Heart right ventricle (tissue), 16 donors: Measurements from ENCODE around the gene CDH13. TPM values are rescaled to one million over a fixed set of nuclear protein-coding genes. Genes with fewer than 3 reads are reported as not detected.

Experiments
- ATAC-seq, 8 donors: fragments of 200-7000 bp; cut with Tn5 transposase; one replicate each; pipeline ENCODE4 v1.9.1; 2020; ENCODE audit warnings: mild to moderate bottlenecking in 8 of 8, moderate library complexity in 8 of 8, moderate number of reproducible peaks in 1 of 8
- DNase-seq, 2 donors: peaks; one replicate each; pipeline ENCODE4 v3.0.0-alpha.2; 2020
- H3K27ac ChIP-seq, 10 donors: fragments of 200-600 bp; sonication (generic) in 2 of 10; one replicate each; pipeline versions ENCODE4 v1.5.0 to v1.8.0; 2020 to 2022; ENCODE audit warnings: mild to moderate bottlenecking in 3 of 10
- H3K27me3 ChIP-seq, 7 donors: fragments of 200-600 bp; one replicate each; pipeline ENCODE4 v1.8.0; 2021 to 2022; ENCODE audit warnings: mild to moderate bottlenecking in 2 of 7
- H3K36me3 ChIP-seq, 9 donors: fragments of 200-600 bp; sonication (generic) in 1 of 9; one replicate each; pipeline versions ENCODE4 v1.5.0 to v1.8.0; 2020 to 2022; ENCODE audit warnings: mild to moderate bottlenecking in 2 of 9
- H3K4me1 ChIP-seq, 9 donors: fragments of 200-600 bp; sonication (generic) in 1 of 9; one replicate each; pipeline versions ENCODE4 v1.5.0 to v1.8.0; 2020 to 2022; ENCODE audit warnings: mild to moderate bottlenecking in 4 of 9
- H3K4me3 ChIP-seq, 10 donors: fragments of 200-600 bp; sonication (generic) in 2 of 10; one replicate each; pipeline versions ENCODE4 v1.5.0 to v1.8.0; 2020 to 2022; ENCODE audit warnings: mild to moderate bottlenecking in 7 of 10, moderate library complexity in 2 of 10
- H3K9me3 ChIP-seq, 11 donors: fragments of 200-600 bp in 10 of 11; sonication (generic) in 2 of 11; one replicate each; pipeline versions ENCODE4 v1.5.0 to v1.8.0; 2013 to 2022; ENCODE audit warnings: mild to moderate bottlenecking in 2 of 11, control low read depth in 1 of 11, moderate library complexity in 1 of 11
- WGBS, 2 donors: extraction: QIAGEN DNeasy Blood & Tissue Kit; methylation state at CpG; one replicate each; pipeline ENCODE4 v1.1.7; 2013; ENCODE audit warnings: inconsistent platforms in 1 of 2; 5-methylcytosine and 5-hydroxymethylcytosine counted together
- intact Hi-C, 10 donors: fragments of 100-400 bp; cut with DNase I; formaldehyde crosslinking; loops; one replicate each; pipeline versions ENCODE4 v1.11.1 to v1.14.2; 2022
- long read RNA-seq, 3 donors: library from polyadenylated mRNA; unstranded; transcript quantifications; one replicate each; pipeline ENCODE4 v2.0.0, GENCODE V29; 2020 to 2021
- polyA plus RNA-seq, 2 donors: library from polyadenylated mRNA; stranded (reverse); fragments of 200-250 nt; gene quantifications; one replicate each; pipeline ENCODE4 v1.2.3, GENCODE V29; 2013
- total RNA-seq, 10 donors: library from RNA; stranded (reverse); fragmentation: NEBNext Ultra II Directional in 3 of 10; extraction: Animal tissue kit (Norgen Biotek cat#: 25700) in 3 of 10; gene quantifications; one replicate each; pipeline versions ENCODE4 v1.2.1 to v1.2.4, GENCODE V29; 2021 to 2023
- TF ChIP-seq, protein P1 (sequence below), 9 donors: fragments of 200-600 bp; sonication (generic) in 2 of 9; IDR thresholded peaks; one replicate each; pipeline versions ENCODE4 v1.5.0 to v1.8.0; 2021 to 2022; ENCODE audit warnings: antibody characterized with exemption in 9 of 9, mild to moderate bottlenecking in 5 of 9, moderate library complexity in 1 of 9
- donor health status: Arrhythmogenic right ventricular cardiomyopathy.
- donor health status: ischemic (EF 13 %, LVEDD 7.1; RV severe dilation, severe dysfunction).
- donor health status: healthy with polysubstance abuse.
- donor health status: DM: no; HTN: yes; CAD: no.
- donor health status: DM: no; HTN: no; CAD: no.
- donor health status: ischemic (EF 25% LVEDD 6.9; RV normal size, moderate dysfunction).
- donor health status: ischemic (EF 25% LVEDD 5.7; RV mildly dilated, moderate dysfunction).
- donor health status: healthy.
- donor health status: DM: yes; HTN: yes; CAD: no.
- donor health status: Ischemic cardiomyopathy.
- donor health status: ischemic (EF 35%, LVEDD 5.7; RV mildly dilated, moderate dysfunction).
- donor health status: nonischemic (EF 11% LVEDD 7.7; RV severe dilation, severe dysfunction).
- donor health status: DM: yes; HTN: yes; CAD: no.
- donor health status: PGD.
- donor health status: ischemic (EF 29% LVEDD 5.4; RV normal size, mild dysfunction).
- donor health status: nonischemic (EF 23%, LVEDD 6.1; RV moderate dilation, normal function).

Gene CDH13
- total RNA-seq (100 to 1,000 TPM; 126 to 221 (median 173) TPM), polyA plus RNA-seq (10 to 100 TPM; 15.5 to 40.9 TPM)
- long read RNA-seq, donor 1, partial matches to known transcripts, result 105 of 126 reads
- long read RNA-seq, donor 1, other reads (novel, unspliced or antisense), result 21 of 126 reads
- long read RNA-seq, donor 2, partial matches to known transcripts, result 91 of 114 reads
- long read RNA-seq, donor 2, other reads (novel, unspliced or antisense), result 23 of 114 reads
- long read RNA-seq, donor 3, full-length matches to known transcripts, result 1 of 481 reads
- long read RNA-seq, donor 3, partial matches to known transcripts, result 448 of 481 reads
- long read RNA-seq, donor 3, other reads (novel, unspliced or antisense), result 32 of 481 reads

DNA sequence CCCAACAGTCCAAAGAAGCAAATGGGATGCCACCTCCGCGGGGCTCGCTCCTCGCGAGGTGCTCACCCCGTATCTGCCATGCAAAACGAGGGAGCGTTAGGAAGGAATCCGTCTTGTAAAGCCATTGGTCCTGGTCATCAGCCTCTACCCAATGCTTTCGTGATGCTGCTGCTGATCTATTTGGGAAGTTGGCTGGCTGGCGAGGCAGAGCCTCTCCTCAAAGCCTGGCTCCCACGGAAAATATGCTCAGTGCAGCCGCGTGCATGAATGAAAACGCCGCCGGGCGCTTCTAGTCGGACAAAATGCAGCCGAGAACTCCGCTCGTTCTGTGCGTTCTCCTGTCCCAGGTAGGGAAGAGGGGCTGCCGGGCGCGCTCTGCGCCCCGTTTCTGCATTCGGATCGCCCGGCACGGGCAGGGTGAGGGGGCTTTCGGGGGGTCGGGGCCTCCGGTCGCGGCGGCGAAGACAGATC lies at the start of gene CDH13:
Gene CDH13 (plus strand): TSS at position 179 of the 471 bp plus-strand sequence.
- peaks cover 6 to 57% (median 47%) of the 10 kb centered on the region in 9 donors for H3K4me1 ChIP-seq
- peaks cover 0 to 48% (median 0%) of the 10 kb centered on the region in 7 donors for H3K27me3 ChIP-seq
- WGBS, 2 donors, result 1 to 2% methylated on average over 39 of the region's 39 CpGs
- intact Hi-C loops, result loop anchor here in 4 of 10 donors (5.0 to 10.0 kb wide), 3 partner anchors 110 to 818 kb away; no protein-coding TSS in a partner anchor
- TF ChIP-seq, protein P1, sequence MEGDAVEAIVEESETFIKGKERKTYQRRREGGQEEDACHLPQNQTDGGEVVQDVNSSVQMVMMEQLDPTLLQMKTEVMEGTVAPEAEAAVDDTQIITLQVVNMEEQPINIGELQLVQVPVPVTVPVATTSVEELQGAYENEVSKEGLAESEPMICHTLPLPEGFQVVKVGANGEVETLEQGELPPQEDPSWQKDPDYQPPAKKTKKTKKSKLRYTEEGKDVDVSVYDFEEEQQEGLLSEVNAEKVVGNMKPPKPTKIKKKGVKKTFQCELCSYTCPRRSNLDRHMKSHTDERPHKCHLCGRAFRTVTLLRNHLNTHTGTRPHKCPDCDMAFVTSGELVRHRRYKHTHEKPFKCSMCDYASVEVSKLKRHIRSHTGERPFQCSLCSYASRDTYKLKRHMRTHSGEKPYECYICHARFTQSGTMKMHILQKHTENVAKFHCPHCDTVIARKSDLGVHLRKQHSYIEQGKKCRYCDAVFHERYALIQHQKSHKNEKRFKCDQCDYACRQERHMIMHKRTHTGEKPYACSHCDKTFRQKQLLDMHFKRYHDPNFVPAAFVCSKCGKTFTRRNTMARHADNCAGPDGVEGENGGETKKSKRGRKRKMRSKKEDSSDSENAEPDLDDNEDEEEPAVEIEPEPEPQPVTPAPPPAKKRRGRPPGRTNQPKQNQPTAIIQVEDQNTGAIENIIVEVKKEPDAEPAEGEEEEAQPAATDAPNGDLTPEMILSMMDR (IDR thresholded peaks at IDR 0.05), result no peak
- peak within 1 kb of the TSS; percentile 75 to 97 (median 92) for H3K27ac ChIP-seq
- H3K4me3 ChIP-seq, result peak within 1 kb of the TSS; percentile 34 to 91 (median 79)
- H3K36me3 ChIP-seq, result no peaks in the 10 kb centered on the region
- peak; percentile 35 to 48 for DNase-seq
- no peaks in the 10 kb centered on the region for H3K9me3 ChIP-seq
- peak; percentile 21 to 66 (median 54) for ATAC-seq

DNA sequence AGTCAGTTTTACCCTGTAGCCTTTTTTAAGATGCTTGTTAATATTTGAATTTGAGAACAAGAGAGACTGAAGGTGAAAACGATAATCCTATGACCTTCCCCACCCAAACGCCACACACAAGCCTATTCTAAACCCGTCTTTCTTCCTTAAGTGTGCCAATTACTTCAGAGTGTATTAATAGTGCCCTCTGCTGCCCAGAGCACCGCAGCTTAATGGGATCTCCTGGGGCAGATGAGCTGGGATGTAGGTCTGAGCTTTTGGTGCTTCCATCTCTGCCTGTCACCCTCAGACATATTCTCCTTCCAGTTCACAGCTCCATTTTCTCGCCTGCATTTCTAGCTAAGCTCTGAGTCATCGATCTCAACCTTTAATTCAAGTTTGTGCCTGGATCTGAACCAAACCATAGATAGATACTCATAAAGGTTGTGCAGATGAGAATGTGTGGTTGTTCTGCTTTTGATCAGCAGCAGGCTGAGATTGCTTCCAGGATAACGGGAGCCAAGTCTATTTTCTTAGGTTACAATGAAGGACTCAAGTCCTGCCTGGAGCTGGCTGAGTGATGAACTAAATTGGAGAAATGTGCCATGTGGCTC lies 46.4 kb upstream of the CDH13 start:
- no peaks in the 10 kb centered on the region for H3K36me3 ChIP-seq
- ATAC-seq, result peak; percentile 47 to 81 (median 62)
- no peaks in the 10 kb centered on the region for H3K9me3 ChIP-seq
- intact Hi-C loops, result loop anchor here in 8 of 10 donors (5.0 to 10.0 kb wide), 6 partner anchors 123 to 616 kb away; no protein-coding TSS in a partner anchor
- peak in 1 of 2 donors; percentile 15 for DNase-seq
- no peaks in the 10 kb centered on the region for H3K27me3 ChIP-seq
- H3K4me3 ChIP-seq, result no peak overlapping the region
- TF ChIP-seq, protein P1 (IDR thresholded peaks at IDR 0.05), result peak in 7 of 9 donors; percentile 32 to 63 (median 49)
- H3K27ac ChIP-seq, result no peak overlapping the region
- WGBS, 2 donors, result 37 to 43% methylated on average over 7 of the region's 7 CpGs
- H3K4me1 ChIP-seq, result peaks cover 0 to 5% (median 0%) of the 10 kb centered on the region in 9 donors

DNA sequence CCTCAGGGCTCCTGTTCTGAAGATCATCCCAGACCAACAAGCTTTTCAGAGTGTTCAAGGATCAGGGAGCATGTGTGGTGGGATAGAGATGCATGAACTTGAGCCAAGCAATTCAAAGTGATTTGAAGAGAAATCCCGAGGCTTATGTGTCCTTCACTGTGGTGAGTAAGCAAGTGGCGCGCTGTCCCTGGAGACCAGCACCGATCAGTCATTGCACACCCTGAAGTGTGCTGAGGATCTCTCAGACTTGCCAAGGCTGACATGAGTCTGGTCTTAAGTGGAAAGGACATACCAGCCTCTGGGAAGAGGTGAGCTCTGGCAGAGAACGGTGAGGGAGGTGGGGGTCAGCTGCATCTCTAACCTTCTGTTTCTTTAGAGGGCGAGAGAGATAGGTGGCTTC lies 43.8 kb upstream of the CDH13 start:
- Histone ChIP-seq H3K4me3 (no peak overlapping the region), H3K4me1 (peaks cover 0 to 5% (median 0%) of the 10 kb centered on the region in 9 donors), H3K27me3 (no peaks in the 10 kb centered on the region), H3K36me3 (no peaks in the 10 kb centered on the region), H3K9me3 (no peaks in the 10 kb centered on the region), H3K27ac (no peak overlapping the region)
- ATAC-seq (peak in 2 of 8 donors; percentile 11 to 49), DNase-seq (no peak)
- intact Hi-C loops, result loop anchor here in 8 of 10 donors (5.0 to 10.0 kb wide), 6 partner anchors 126 to 618 kb away; no protein-coding TSS in a partner anchor
- TF ChIP-seq, protein P1 (IDR thresholded peaks at IDR 0.05), result no peak
- WGBS, 2 donors, result 74 to 80% methylated on average over 6 of the region's 6 CpGs

DNA sequence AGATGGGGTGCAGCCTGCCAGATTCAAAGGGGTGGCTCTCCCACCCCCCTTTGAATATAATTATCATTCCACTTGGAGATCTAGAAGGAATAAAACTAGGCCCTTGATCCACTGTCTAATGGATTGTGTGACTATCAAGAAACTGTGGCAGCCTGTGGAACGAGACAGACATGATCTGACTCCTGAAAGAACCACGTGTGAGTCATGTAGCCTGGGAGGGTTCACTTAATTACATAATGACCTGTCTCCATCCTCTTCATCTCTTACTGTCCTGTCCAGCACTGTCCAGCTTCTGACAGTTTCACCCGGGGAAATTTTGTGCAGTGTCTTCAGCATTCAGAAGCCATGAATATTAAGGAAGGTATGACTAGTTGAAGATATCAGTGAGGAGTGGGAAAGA lies 43.3 kb upstream of the CDH13 start:
- Histone ChIP-seq H3K9me3 (no peaks in the 10 kb centered on the region), H3K4me3 (no peak overlapping the region), H3K36me3 (no peaks in the 10 kb centered on the region), H3K4me1 (peaks cover 0 to 5% (median 0%) of the 10 kb centered on the region in 9 donors), H3K27ac (no peak overlapping the region), H3K27me3 (no peaks in the 10 kb centered on the region)
- TF ChIP-seq, protein P1 (IDR thresholded peaks at IDR 0.05), result no peak
- DNase-seq (no peak), ATAC-seq (no peak)
- intact Hi-C loops, result loop anchor here in 8 of 10 donors (5.0 to 10.0 kb wide), 6 partner anchors 126 to 619 kb away; no protein-coding TSS in a partner anchor
- 60 to 72% methylated on average over 3 of the region's 3 CpGs for WGBS, 2 donors
